ENCODE measurements around the gene SHANK3.

Gene SHANK3

DNA sequence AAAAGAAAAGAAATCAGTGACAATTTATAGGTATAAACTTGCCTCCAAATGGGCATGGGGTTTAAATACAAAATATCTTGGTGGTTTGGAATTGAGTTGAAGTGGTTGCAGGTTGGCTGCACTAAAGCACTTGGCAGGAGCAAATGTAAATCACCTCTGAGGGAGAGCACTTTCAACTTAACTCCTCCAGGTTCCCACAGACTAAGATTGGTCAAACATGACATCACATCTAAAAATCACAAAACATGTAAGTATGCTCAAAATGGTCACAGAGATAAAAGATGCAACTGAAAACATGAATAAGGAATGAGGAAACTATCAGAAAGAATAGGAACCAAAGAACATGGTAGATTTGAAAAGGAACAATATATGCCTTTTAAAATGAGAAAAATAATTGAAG lies 12.3 kb upstream of the SHANK3 start:
- TF ChIP-seq EZH2phosphoT487 (conservative IDR thresholded peaks at IDR 0.05; ENCODE audit: low read length): no peak
- TF ChIP-seq, protein P1, sequence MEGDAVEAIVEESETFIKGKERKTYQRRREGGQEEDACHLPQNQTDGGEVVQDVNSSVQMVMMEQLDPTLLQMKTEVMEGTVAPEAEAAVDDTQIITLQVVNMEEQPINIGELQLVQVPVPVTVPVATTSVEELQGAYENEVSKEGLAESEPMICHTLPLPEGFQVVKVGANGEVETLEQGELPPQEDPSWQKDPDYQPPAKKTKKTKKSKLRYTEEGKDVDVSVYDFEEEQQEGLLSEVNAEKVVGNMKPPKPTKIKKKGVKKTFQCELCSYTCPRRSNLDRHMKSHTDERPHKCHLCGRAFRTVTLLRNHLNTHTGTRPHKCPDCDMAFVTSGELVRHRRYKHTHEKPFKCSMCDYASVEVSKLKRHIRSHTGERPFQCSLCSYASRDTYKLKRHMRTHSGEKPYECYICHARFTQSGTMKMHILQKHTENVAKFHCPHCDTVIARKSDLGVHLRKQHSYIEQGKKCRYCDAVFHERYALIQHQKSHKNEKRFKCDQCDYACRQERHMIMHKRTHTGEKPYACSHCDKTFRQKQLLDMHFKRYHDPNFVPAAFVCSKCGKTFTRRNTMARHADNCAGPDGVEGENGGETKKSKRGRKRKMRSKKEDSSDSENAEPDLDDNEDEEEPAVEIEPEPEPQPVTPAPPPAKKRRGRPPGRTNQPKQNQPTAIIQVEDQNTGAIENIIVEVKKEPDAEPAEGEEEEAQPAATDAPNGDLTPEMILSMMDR (IDR thresholded peaks at IDR 0.05; ENCODE audit: insufficient read depth, low read length, poor library complexity, severe bottlenecking): no peak
- Histone ChIP-seq H3K4me3 (ENCODE audit: insufficient read depth, low read length, poor library complexity, severe bottlenecking) (no peak overlapping the region), H3K9me3 (ENCODE audit: insufficient read depth, low read length) (no peaks in the 10 kb centered on the region), H3K4me2 (ENCODE audit: low read depth, low read length, poor library complexity, severe bottlenecking) (no peak overlapping the region), H3K9me2 (replicated peaks; ENCODE audit: insufficient read depth, low read length) (no peaks in the 10 kb centered on the region), H4K20me1 (ENCODE audit: low read depth, low read length) (no peaks in the 10 kb centered on the region), H2AFZ (ENCODE audit: low read depth, low read length, severe bottlenecking) (no peak overlapping the region), H3F3A (ENCODE audit: insufficient read depth) (no peaks in the 10 kb centered on the region), H3K27ac (ENCODE audit: low read depth, low read length) (no peak overlapping the region), H3K36me3 (ENCODE audit: low read length) (no peaks in the 10 kb centered on the region), H3K79me2 (ENCODE audit: insufficient read depth, low read length) (no peaks in the 10 kb centered on the region), H3K9ac (ENCODE audit: low read length) (no peak overlapping the region), H3K27me3 (ENCODE audit: low read length) (no peaks in the 10 kb centered on the region)

DNA sequence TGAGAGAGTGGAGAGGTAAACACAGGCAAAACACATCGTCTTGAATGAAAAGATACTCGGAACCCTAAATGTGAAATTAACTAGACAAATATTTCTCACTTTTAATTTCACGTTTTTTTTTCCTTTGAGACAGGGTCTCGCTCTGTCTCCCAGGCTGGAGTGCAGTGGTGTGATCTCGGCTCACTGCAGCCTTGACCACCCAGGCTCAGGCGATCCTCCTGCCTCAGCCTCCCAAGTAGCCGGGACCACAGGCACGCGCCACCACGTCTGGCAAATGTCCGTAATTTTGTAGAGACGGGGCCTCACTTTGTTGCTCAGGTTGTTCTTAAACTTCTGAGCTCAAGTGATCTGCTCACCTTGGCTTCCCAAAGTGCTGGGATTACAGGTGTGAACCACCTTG lies 7.4 kb upstream of the SHANK3 start:
- H3K9me2 ChIP-seq (replicated peaks; ENCODE audit: insufficient read depth, low read length): no peaks in the 10 kb centered on the region
- no peak overlapping the region for H2AFZ ChIP-seq (ENCODE audit: low read depth, low read length, severe bottlenecking)
- no peak overlapping the region for H3K4me2 ChIP-seq (ENCODE audit: low read depth, low read length, poor library complexity, severe bottlenecking)
- H3K27ac ChIP-seq (ENCODE audit: low read depth, low read length): no peak overlapping the region
- no peaks in the 10 kb centered on the region for H4K20me1 ChIP-seq (ENCODE audit: low read depth, low read length)
- TF ChIP-seq, protein P1 (IDR thresholded peaks at IDR 0.05; ENCODE audit: insufficient read depth, low read length, poor library complexity, severe bottlenecking): no peak
- TF ChIP-seq EZH2phosphoT487 (conservative IDR thresholded peaks at IDR 0.05; ENCODE audit: low read length): no peak
- no peaks in the 10 kb centered on the region for H3K9me3 ChIP-seq (ENCODE audit: insufficient read depth, low read length)
- H3K36me3 ChIP-seq (ENCODE audit: low read length): no peaks in the 10 kb centered on the region
- no peaks in the 10 kb centered on the region for H3K27me3 ChIP-seq (ENCODE audit: low read length)
- H3K4me3 ChIP-seq (ENCODE audit: insufficient read depth, low read length, poor library complexity, severe bottlenecking): no peak overlapping the region
- H3K9ac ChIP-seq (ENCODE audit: low read length): no peak overlapping the region
- H3K79me2 ChIP-seq (ENCODE audit: insufficient read depth, low read length): no peaks in the 10 kb centered on the region
- H3F3A ChIP-seq (ENCODE audit: insufficient read depth): no peaks in the 10 kb centered on the region

DNA sequence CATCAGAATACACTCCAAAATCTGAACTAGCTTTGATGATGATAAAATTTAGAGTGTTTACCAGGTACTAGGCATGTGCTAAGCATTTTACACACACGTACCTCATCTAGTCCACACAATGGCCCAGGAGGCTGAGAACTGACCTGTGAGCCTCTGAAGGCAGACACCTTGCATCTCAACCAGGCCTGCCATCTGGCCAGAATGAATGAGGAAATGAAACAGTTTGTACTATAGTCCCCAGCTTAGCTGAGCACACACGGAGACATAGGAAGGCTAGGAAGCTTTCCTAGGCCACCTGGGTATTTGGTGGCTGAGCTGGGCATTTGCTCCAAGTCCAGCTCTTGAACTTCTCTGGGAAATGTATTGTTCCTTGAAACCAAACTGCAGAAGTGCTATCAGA lies 6.9 kb upstream of the SHANK3 start:
- no peaks in the 10 kb centered on the region for H4K20me1 ChIP-seq (ENCODE audit: low read depth, low read length)
- no peaks in the 10 kb centered on the region; the same call in 1 of the 2 replicates for H3K27me3 ChIP-seq (ENCODE audit: low read length)
- no peak overlapping the region for H3K4me2 ChIP-seq (ENCODE audit: low read depth, low read length, poor library complexity, severe bottlenecking)
- H3K79me2 ChIP-seq (ENCODE audit: insufficient read depth, low read length): no peaks in the 10 kb centered on the region
- no peaks in the 10 kb centered on the region for H3K36me3 ChIP-seq (ENCODE audit: low read length)
- TF ChIP-seq, protein P1 (IDR thresholded peaks at IDR 0.05; ENCODE audit: insufficient read depth, low read length, poor library complexity, severe bottlenecking): no peak
- TF ChIP-seq EZH2phosphoT487 (conservative IDR thresholded peaks at IDR 0.05; ENCODE audit: low read length): no peak
- no peak overlapping the region for H3K27ac ChIP-seq (ENCODE audit: low read depth, low read length)
- no peak overlapping the region for H3K9ac ChIP-seq (ENCODE audit: low read length)
- H3K4me3 ChIP-seq (ENCODE audit: insufficient read depth, low read length, poor library complexity, severe bottlenecking): no peak overlapping the region
- H2AFZ ChIP-seq (ENCODE audit: low read depth, low read length, severe bottlenecking): no peak overlapping the region
- H3K9me2 ChIP-seq (replicated peaks; ENCODE audit: insufficient read depth, low read length): no peaks in the 10 kb centered on the region
- H3K9me3 ChIP-seq (ENCODE audit: insufficient read depth, low read length): no peaks in the 10 kb centered on the region
- no peaks in the 10 kb centered on the region for H3F3A ChIP-seq (ENCODE audit: insufficient read depth)

All from SU-DHL-6 (cell line).